K562 (cell line): ENCODE data around the gene MYO7A. TPM values are rescaled to one million over a fixed set of nuclear protein-coding genes. Genes with fewer than 3 reads are reported as not detected.

Source experiments
- ATAC-seq: fragments of 200-7000 bp; cut with Tn5 transposase; 3 replicates; pipeline ENCODE4 v1.9.1; 2020; ENCODE audit warnings: moderate library complexity
- BruUV-seq: library from RNA; stranded (reverse); fragments of 400-500 nt; replicated peaks from 2 replicates; lab custom pipeline; 2021; lab: Mats Ljungman, UMichigan
- CTCF ChIA-PET: fragments of 300-600 bp; formaldehyde crosslinking; extraction: SDS; loops from one replicate; lab custom pipeline; 2021; ENCODE audit warnings: low intra/inter-chr PET ratio; lab: Yijun Ruan, JAX
- POLR2A ChIA-PET: fragments of 300-600, 350-650 bp; sonication (Branson Sonifier 250); formaldehyde crosslinking; extraction: SDS; loops from one replicate; lab custom pipeline; 2021; ENCODE audit warnings: antibody characterized with exemption, inconsistent platforms; lab: Yijun Ruan, JAX
- DNase-seq, 4 experiments: peaks; one replicate each; pipeline versions ENCODE4 v3.0.0 to v3.0.0-alpha.2; 2011 to 2018; ENCODE audit warnings: low spot score in 3 of 4, mixed read lengths in 3 of 4; ENCODE audit errors: extremely low read depth in 1 of 4
- FAIRE-seq: peaks from 2 replicates; lab custom pipeline; 2011; peaks lifted over from hg19 to GRCh38; lab: Jason Lieb, UNC
- H2AFZ ChIP-seq: 2 replicates; pipeline ENCODE4 v1.6.0; 2011; ENCODE audit warnings: low read depth, low read length, control low read depth, inconsistent platforms
- H3K27ac ChIP-seq: fragments of 200-600 bp; 3 replicates; pipeline ENCODE4 v1.8.0; 2011; ENCODE audit warnings: low read depth, mild to moderate bottlenecking, control low read depth, inconsistent platforms, low read length, moderate library complexity, mixed read lengths; ENCODE audit errors: extremely low read depth
- H3K27me3 ChIP-seq, 2 experiments: fragments of 300-600 bp in 1 of 2; 2 replicates in 1 of 2; 3 replicates in 1 of 2; pipeline versions ENCODE4 v1.6.0 to v1.8.0; 2011; ENCODE audit warnings: inconsistent platforms in 2 of 2, low read length in 2 of 2, mild to moderate bottlenecking in 1 of 2, mixed read lengths in 1 of 2, moderate library complexity in 1 of 2; ENCODE audit not compliant: control insufficient read depth in 2 of 2, insufficient read depth in 2 of 2
- H3K36me3 ChIP-seq: fragments of 300-600 bp; 3 replicates; pipeline ENCODE4 v1.8.0; 2011; ENCODE audit warnings: mild to moderate bottlenecking, low read length, inconsistent platforms; ENCODE audit not compliant: control insufficient read depth, insufficient read depth
- H3K4me1 ChIP-seq, 2 experiments: fragments of 200-600 bp in 1 of 2; replicated peaks in 1 of 2; 2 replicates in 1 of 2; 3 replicates in 1 of 2; pipeline versions ENCODE4 v1.5.1 to v1.8.0; 2011; ENCODE audit warnings: inconsistent platforms in 2 of 2, low read length in 2 of 2, mild to moderate bottlenecking in 1 of 2, mixed read lengths in 1 of 2, moderate library complexity in 1 of 2; ENCODE audit not compliant: control insufficient read depth in 2 of 2, insufficient read depth in 2 of 2
- H3K4me2 ChIP-seq: 2 replicates; pipeline ENCODE4 v1.6.1; 2011; ENCODE audit warnings: low read length, control low read depth, inconsistent platforms, mixed read lengths; ENCODE audit not compliant: insufficient read depth
- H3K4me3 ChIP-seq: fragments of 200-600 bp; sonication (generic), shearing (Covaris generic); 2 replicates; pipeline ENCODE4 v1.5.1; 2016; ENCODE audit warnings: control low read depth, inconsistent platforms
- H3K79me2 ChIP-seq: fragments of 200-600 bp; 3 replicates; pipeline ENCODE4 v1.8.0; 2011; ENCODE audit warnings: low read length, inconsistent platforms; ENCODE audit not compliant: control insufficient read depth, insufficient read depth
- H3K9ac ChIP-seq, 2 experiments: 2 replicates each; pipeline versions ENCODE4 v1.6.0 to v1.6.1; 2011; ENCODE audit warnings: low read depth in 2 of 2, low read length in 2 of 2, control low read depth in 1 of 2, inconsistent platforms in 1 of 2, mild to moderate bottlenecking in 1 of 2, mixed read lengths in 1 of 2; ENCODE audit not compliant: insufficient read depth in 1 of 2
- H3K9me1 ChIP-seq: one replicate; pipeline ENCODE4 v1.6.0; 2011; ENCODE audit warnings: inconsistent platforms, mild to moderate bottlenecking, low read length, moderate library complexity; ENCODE audit not compliant: control insufficient read depth, insufficient read depth
- H3K9me3 ChIP-seq: replicated peaks from 2 replicates; pipeline ENCODE4 v1.5.1; 2011; ENCODE audit warnings: low read depth, low read length, inconsistent platforms; ENCODE audit not compliant: control insufficient read depth, insufficient read depth
- H4K20me1 ChIP-seq: replicated peaks from 2 replicates; pipeline ENCODE4 v1.6.1; 2011; ENCODE audit warnings: low read length, inconsistent platforms, mixed read lengths; ENCODE audit not compliant: control insufficient read depth, insufficient read depth
- ATF7 ChIP-seq: fragments of 450-650 bp; IDR thresholded peaks from 2 replicates; pipeline ENCODE4 v1.7.1; 2014; ENCODE audit warnings: mild to moderate bottlenecking, moderate library complexity
- NELFE ChIP-seq: IDR thresholded peaks from 2 replicates; pipeline ENCODE4 v1.6.1; 2011; ENCODE audit warnings: mild to moderate bottlenecking; ENCODE audit not compliant: insufficient read depth, insufficient read length
- PYGO2 ChIP-seq: fragments of 450-650 bp; IDR thresholded peaks from 2 replicates; pipeline ENCODE4 v1.6.1; 2016; ENCODE audit warnings: mild to moderate bottlenecking, missing genetic modification characterization, moderate library complexity, missing compliant biosample characterization
- ZBTB9 ChIP-seq: fragments of 450-650 bp; formaldehyde crosslinking; IDR thresholded peaks from 2 replicates; pipeline ENCODE4 v1.4.0; 2020; ENCODE audit warnings: mild to moderate bottlenecking, moderate library complexity
- ZNF512 ChIP-seq: IDR thresholded peaks from 2 replicates; pipeline ENCODE4 v1.6.1; 2016; ENCODE audit warnings: missing genetic modification characterization, missing compliant biosample characterization
- WGBS: fragments of 100-300 bp; shearing (Covaris generic); methylation state at CpG from one replicate; pipeline ENCODE4 v1.1.6; 2016; ENCODE audit warnings: low coverage, mixed read lengths; ENCODE audit not compliant: insufficient coverage; ENCODE audit errors: missing lambda C conversion rate; 5-methylcytosine and 5-hydroxymethylcytosine counted together
- in situ Hi-C: fragments of 300-500 bp; cut with MboI; formaldehyde crosslinking; loops from 4 replicates; pipeline ENCODE4 v1.15.0; 2018; ENCODE audit warnings: inconsistent platforms, mixed read lengths
- intact Hi-C: fragments of 100-400 bp; cut with micrococcal nuclease; formaldehyde crosslinking; loops from 2 replicates; pipeline ENCODE4 v1.14.2; 2022
- polyA plus RNA-seq, 8 experiments: library from polyadenylated mRNA; depleted of rRNA in 4 of 8; stranded (reverse) in 5 of 8; unstranded in 3 of 8; fragments of >200 nt; fragmentation: Nextera tagmentation in 2 of 8; fragmentation: Illumina TruSeq in 1 of 8; extraction: Ambion mirVana in 2 of 8; extraction: Trizol in 1 of 8; gene quantifications; 2 replicates each; pipeline versions ENCODE4 v1.2.1 to v1.2.3, GENCODE V29; 2011 to 2014; ENCODE audit warnings: inconsistent platforms in 1 of 8, missing spikeins in 1 of 8
- total RNA-seq, 7 experiments: library from RNA; depleted of rRNA in 6 of 7; stranded (reverse); fragments of >200 nt in 6 of 7; fragmentation: Illumina TruSeq in 2 of 7; extraction: Trizol in 2 of 7; gene quantifications; 2 replicates each; pipeline versions ENCODE4 v1.2.1 to v1.2.3, GENCODE V29; 2011 to 2021; ENCODE audit warnings: low replicate concordance in 1 of 7

MYO7A gene
- total and polyA plus RNA-seq, 9 of the 15 experiments (the other 6 are each of a cell fraction or from before 2014, with no cell fraction given) = 0.01 to 0.11 (median 0.07) TPM; not detected in 1

GRCh38 chr11:77166021-77166420 is 38.0 kb downstream of the MYO7A start (continued):
- no peak for TF ChIP-seq NELFE

GRCh38 chr11:77167111-77167626 is 39.1 kb downstream of the MYO7A start:
- Histone ChIP-seq H3K27me3 (peaks cover 3 to 43% of the 10 kb centered on the region in 2 experiments; a peak in 4 of 5 replicates), H3K9ac (no peak overlapping the region), H3K4me3 (no peak overlapping the region), H3K27ac (no peak overlapping the region), H4K20me1 (0 out of 2 replicates have a peak, but pooled peaks cover 3% of the 10 kb centered on the region), H3K4me1 (peaks cover 4 to 6% of the 10 kb centered on the region in 2 experiments; a peak in 3 of 5 replicates), H3K36me3 (no peaks in the 10 kb centered on the region), H3K79me2 (no peaks in the 10 kb centered on the region), H3K9me3 (no peaks in the 10 kb centered on the region), H2AFZ (no peak overlapping the region), H3K4me2 (no peak overlapping the region), H3K9me1 (peaks cover 3% of the 10 kb centered on the region)
- intact Hi-C loops = no loop called here
- no peak for ATAC-seq
- ChIA-PET POLR2A (interaction anchor here (0.9 kb wide), 1 partner anchor 9 kb away, joined by 3 read pairs; no protein-coding TSS in a partner anchor), CTCF (no interaction called here)
- in situ Hi-C loops = no loop called here
- no peak for FAIRE-seq
- 5% methylated on average over 7 of the region's 9 CpGs for WGBS
- no TSS peak for BruUV-seq
- DNase-seq = no peak
- TF ChIP-seq ZNF512 (tag) = no peak
- TF ChIP-seq ATF7 = no peak
- no peak for TF ChIP-seq PYGO2 (tag)
- no peak for TF ChIP-seq ZBTB9
